ENCODE data around the gene PREP. TPM values are rescaled to one million over a fixed set of nuclear protein-coding genes. Genes with fewer than 3 reads are reported as not detected.

PREP gene
- total RNA-seq, 1 donor: 19.0 TPM

DNA sequence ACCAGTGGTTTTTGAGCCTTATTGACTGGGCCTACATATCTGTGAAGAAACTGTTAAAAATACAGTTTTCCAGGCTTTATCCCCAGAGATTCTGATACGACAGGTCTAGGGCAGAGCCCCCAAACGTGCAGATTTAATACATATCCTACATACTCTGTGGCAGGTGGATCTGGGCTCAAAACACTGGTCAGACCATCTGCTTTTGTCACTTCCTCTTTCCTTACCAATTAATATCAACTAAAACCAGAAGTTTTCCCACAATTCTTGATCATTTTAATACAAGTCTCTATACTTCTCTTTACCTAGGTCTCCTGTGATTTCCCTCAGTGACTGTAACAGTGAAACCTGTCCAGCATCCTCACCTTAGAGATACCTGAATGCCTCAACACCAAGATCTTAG is 108.8 kb downstream of the PREP start:
- TF ChIP-seq, protein P1, sequence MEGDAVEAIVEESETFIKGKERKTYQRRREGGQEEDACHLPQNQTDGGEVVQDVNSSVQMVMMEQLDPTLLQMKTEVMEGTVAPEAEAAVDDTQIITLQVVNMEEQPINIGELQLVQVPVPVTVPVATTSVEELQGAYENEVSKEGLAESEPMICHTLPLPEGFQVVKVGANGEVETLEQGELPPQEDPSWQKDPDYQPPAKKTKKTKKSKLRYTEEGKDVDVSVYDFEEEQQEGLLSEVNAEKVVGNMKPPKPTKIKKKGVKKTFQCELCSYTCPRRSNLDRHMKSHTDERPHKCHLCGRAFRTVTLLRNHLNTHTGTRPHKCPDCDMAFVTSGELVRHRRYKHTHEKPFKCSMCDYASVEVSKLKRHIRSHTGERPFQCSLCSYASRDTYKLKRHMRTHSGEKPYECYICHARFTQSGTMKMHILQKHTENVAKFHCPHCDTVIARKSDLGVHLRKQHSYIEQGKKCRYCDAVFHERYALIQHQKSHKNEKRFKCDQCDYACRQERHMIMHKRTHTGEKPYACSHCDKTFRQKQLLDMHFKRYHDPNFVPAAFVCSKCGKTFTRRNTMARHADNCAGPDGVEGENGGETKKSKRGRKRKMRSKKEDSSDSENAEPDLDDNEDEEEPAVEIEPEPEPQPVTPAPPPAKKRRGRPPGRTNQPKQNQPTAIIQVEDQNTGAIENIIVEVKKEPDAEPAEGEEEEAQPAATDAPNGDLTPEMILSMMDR (IDR thresholded peaks at IDR 0.05; ENCODE audit: insufficient read depth, low read depth, low read length): no peak
- H3K4me3 ChIP-seq (ENCODE audit: low read depth, low read length): no peak overlapping the region
- DNase-seq (ENCODE audit: low read depth): no peak

DNA sequence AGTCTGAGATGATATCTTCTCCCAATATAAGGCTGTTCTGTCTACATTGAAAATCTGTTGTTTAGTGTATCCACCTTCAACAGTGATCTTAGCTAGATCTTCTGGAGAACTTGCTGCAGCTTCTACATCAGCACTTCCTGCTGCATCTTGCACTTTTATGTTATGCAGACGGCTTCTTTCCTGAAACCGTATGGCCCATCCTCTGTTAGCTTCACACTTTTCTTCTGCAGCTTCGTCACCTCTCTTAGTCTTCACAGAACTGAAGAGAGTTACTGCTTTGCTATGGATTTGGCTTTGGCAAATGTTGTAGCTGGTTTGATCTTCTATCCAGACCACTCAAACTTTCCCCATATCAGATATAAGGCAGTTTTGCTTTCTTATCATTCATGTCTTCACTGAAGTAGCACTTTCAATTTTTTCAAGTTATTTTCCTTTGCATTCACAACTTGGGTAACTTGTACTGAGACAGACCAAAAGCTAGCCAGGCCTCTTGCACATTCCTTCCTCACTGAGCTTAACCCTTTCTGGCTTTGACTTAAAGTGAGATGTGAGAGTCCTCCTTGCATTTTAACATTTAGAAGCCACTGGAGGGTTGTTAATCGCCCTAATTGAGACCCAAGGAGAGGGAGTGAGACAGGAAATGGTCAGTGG is 110.1 kb downstream of the PREP start:
- TF ChIP-seq, protein P1 (IDR thresholded peaks at IDR 0.05; ENCODE audit: insufficient read depth, low read depth, low read length): no peak

DNA sequence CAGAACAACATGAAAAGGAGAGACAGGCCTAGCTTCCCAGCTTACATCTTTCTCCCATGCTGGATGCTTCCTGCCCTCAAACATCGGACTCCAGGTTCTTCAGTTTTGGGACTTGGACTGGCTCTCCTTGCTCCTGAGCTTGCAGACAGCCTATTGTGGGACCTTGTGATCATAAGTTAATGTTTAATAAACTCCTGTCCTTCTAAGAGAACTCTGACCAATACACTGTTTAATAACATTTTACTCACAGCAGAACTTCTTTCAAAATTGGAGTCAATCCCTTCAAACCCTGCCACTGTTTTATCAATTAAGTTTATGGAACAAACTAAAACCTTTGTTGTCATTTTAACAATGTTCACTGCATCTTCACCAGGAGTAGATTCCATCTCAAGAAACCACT is 111.4 kb downstream of the PREP start:
- TF ChIP-seq, protein P1 (IDR thresholded peaks at IDR 0.05; ENCODE audit: insufficient read depth, low read depth, low read length): no peak
- H3K4me3 ChIP-seq (ENCODE audit: low read depth, low read length): no peak overlapping the region
- no peak for DNase-seq (ENCODE audit: low read depth)

More for the DNA sequence above, 110.1 kb downstream of the PREP start:
- DNase-seq (ENCODE audit: low read depth): no peak
- H3K4me3 ChIP-seq (ENCODE audit: low read depth, low read length): no peak overlapping the region

DNA sequence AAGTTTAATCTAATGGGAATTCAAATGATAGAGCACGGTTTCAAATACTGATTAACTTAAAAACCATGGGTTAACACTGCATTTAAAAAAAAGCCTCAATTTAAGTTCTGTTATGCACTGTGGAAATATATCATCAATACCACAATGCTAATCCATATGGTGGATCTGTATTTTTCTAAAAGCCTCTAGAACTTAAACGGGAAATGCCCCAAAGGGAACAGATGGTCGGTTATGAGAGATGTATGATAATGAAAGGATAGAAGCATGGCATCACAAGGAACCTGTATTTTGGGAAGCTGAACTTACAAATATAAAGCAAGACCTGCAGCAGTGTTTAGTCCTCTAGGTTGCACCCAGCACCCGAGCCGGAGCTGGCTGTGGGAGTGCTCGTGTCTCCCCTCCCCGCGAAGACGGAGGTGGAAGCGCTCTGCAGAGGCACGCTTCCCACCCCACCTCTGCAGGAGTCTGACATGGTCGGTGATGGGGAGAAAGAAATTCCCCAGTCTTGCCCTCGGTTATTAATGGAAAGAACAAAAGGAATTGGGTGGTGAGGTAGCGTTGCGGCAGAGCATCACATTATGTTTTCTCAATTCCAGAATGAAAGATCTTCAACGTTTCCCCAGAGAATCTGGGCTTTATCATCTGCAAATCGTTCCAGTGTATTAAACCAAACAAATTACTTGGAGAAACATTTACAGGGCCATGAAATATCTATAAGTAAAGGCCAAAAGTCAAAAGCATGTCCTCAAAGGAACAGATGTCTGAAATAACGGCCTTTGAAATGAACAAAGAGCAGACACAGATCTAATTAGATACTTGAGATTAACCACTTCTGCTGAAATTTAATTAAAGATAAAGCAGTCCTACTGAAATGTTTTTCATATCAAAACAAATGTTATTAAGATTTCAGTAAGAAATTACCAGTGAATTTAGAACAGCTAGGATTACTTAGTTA is 120.0 kb downstream of the PREP start:
- TF ChIP-seq, protein P1 (IDR thresholded peaks at IDR 0.05; ENCODE audit: insufficient read depth, low read depth, low read length): no peak
- DNase-seq (ENCODE audit: low read depth): no peak
- H3K4me3 ChIP-seq (ENCODE audit: low read depth, low read length): no peak overlapping the region

DNA sequence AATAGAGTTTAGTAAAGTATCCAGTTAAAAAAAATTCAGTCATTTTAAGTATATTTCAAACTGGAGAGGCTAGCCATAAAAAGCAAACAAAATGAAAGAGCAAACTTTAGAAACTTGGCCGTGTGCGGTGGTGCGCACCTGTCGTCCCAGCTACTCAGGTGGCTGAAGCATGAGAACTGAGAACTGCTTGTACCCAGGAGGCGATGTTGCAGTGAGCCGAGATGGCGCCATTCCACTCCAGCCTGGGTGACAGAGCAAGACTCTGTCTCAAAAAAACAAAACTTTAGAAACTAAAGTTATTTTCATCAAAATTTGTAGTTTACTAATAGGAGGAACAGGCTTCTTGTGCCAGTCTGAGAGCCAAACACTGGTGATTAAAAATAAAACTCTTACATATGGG is 122.8 kb downstream of the PREP start:
- no peak for DNase-seq (ENCODE audit: low read depth)
- TF ChIP-seq, protein P1 (IDR thresholded peaks at IDR 0.05; ENCODE audit: insufficient read depth, low read depth, low read length): no peak
- no peak overlapping the region for H3K4me3 ChIP-seq (ENCODE audit: low read depth, low read length)

DNA sequence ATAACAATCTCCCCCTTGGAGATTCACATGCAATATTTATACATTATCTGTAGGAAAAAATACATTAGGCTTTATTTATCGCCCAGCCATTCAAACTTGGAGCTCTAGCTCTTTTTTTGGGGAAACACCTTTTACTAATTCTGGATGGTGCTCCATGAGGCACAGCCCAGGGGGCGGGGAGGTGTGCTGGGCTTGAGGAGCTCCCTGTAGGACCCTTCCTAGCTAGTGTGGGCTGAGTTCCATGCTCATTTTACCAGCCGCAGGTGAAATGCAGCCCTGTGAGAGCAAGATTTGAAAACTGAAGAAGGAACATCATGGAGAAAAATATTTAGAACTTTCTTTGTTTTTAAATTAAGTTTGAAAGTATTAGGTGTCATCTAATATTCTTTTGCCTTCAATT is 123.4 kb downstream of the PREP start:
- TF ChIP-seq, protein P1 (IDR thresholded peaks at IDR 0.05; ENCODE audit: insufficient read depth, low read depth, low read length): no peak
- no peak for DNase-seq (ENCODE audit: low read depth)
- H3K4me3 ChIP-seq (ENCODE audit: low read depth, low read length): no peak overlapping the region

All from fibroblast of villous mesenchyme (primary cell).